Fibroblast of mammary gland (primary cell): Measurements from ENCODE around the gene P3H3.

Experiments used
- DNase-seq: peaks from one replicate; pipeline ENCODE4 v3.0.0-alpha.2; 2010; ENCODE audit warnings: low read depth
- H3K4me3 ChIP-seq: 2 replicates; pipeline ENCODE4 v1.5.1; 2011; ENCODE audit warnings: low read depth, mild to moderate bottlenecking, low read length, moderate library complexity; ENCODE audit not compliant: control insufficient read depth
- TF ChIP-seq, protein P1 (sequence below): conservative IDR thresholded peaks from 2 replicates; pipeline ENCODE4 v1.5.1; 2011; ENCODE audit warnings: low read depth, low read length, inconsistent platforms; ENCODE audit not compliant: control insufficient read depth, insufficient read depth

The P3H3 gene

DNA sequence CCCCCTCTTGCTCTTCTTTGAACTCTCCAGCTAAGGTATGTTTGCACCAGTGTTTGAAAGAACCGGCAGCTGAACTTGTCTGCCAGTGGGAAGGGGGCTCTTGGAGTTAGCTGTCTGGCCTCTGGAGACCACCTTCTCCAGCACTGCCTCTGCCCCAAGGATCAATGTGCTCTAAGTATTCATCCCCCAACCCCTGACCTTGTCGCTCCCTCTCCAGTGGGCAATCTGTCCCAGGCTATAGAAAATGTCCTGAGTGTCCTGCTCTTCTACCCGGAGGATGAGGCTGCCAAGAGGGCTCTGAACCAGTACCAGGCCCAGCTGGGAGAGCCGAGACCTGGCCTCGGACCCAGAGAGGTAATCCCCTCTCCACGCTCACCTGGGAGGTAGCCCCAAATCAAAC is 2.8 kb downstream of the P3H3 start:
- DNase-seq, result no peak
- TF ChIP-seq, protein P1, sequence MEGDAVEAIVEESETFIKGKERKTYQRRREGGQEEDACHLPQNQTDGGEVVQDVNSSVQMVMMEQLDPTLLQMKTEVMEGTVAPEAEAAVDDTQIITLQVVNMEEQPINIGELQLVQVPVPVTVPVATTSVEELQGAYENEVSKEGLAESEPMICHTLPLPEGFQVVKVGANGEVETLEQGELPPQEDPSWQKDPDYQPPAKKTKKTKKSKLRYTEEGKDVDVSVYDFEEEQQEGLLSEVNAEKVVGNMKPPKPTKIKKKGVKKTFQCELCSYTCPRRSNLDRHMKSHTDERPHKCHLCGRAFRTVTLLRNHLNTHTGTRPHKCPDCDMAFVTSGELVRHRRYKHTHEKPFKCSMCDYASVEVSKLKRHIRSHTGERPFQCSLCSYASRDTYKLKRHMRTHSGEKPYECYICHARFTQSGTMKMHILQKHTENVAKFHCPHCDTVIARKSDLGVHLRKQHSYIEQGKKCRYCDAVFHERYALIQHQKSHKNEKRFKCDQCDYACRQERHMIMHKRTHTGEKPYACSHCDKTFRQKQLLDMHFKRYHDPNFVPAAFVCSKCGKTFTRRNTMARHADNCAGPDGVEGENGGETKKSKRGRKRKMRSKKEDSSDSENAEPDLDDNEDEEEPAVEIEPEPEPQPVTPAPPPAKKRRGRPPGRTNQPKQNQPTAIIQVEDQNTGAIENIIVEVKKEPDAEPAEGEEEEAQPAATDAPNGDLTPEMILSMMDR, result no peak
- no peak overlapping the region for H3K4me3 ChIP-seq

DNA sequence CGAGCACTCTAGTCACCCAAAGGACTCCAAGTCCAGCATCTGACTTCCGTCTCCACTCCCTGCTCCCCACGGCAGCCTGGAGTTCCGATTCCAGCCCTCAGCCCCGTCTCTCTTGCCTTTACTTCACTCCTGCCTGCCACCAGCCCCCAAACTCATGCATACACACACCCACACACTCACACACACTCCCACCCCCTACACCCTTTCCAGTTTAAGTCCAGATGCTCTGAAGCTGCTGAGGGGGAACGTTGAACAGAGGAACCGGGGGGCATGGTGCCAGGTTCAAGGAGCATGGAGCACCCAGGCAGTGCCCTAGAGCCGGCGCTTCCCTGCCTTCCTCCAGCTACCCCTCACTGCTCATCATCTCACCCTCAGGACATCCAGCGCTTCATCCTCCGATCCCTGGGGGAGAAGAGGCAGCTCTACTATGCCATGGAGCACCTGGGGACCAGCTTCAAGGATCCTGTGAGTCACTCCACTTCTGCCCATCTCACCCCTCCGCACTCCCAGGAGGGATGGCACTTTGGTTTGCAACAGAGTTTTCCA is 3.3 kb downstream of the P3H3 start:
- DNase-seq, result no peak
- no peak overlapping the region for H3K4me3 ChIP-seq
- TF ChIP-seq, protein P1, result no peak

DNA sequence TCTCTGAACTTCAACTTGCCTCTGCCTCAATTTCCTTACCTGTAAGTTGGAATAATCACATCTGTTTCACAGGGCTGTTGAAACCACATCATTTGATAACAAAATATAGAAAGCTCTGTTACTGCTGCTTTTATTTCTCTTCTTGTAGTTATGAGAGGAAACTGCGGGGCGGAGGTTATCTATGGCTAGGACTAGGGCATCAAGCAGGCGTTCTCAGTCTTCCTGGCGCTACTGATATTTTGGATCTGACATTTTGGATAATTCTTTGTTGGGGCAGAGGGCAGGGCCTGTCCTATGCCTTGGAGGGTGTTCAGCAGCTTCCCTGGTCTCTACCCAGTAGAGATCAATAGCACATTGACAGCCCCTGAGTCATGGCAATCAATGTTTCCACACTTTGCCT is 3.9 kb downstream of the P3H3 start:
- H3K4me3 ChIP-seq, result no peak overlapping the region
- TF ChIP-seq, protein P1, result no peak
- no peak for DNase-seq

DNA sequence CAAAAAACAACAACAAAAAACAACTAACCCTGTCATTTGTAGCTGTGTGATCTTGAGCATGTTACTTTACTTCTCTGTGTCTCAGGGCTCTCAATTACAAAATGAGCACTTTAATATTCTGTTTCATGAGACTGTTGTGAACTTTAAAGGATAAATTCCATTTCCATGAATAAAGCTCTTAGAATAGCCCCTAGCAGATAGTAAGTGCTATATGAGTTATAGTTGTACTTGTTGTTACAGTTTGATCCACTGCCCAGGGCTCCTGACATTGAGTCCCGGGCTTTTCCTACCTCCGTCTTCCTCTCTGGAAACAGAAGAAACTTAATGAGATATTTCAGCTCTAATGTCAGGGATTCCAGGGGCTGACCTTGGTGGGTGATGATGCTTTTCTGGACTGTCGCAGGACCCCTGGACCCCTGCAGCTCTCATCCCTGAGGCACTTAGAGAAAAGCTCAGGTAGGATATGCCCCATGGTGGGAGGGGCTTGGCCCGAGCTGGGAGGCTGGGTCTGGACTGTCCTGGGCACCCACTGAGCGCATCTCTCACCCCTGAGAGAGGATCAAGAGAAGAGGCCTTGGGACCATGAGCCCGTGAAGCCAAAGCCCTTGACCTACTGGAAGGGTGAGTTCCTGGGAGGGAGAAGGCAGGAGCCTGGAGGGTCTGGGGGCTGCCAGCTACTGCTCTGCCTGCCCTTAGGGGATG is 5.1 kb downstream of the P3H3 start:
- H3K4me3 ChIP-seq, result no peak overlapping the region
- TF ChIP-seq, protein P1, result no peak
- no peak for DNase-seq

DNA sequence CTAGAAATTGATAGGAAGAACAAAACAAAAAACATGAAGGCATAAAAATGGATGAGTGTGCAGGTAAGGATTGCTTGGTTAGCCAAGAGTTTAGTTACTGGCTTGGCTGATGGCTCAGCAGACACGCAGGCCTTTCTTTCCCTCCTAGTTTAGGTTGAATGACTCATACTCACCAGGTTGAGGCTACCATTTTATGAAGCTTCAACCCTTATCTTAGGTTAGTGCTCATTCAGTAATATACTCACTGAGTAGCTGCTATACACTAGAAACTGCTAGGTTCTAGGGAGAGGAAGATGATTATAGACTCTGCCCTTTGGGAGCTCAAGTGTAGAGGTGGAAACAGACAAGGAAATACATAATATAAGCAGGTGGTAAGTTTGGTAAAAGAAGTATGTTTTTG is 6.0 kb downstream of the P3H3 start:
- TF ChIP-seq, protein P1, result no peak
- no peak overlapping the region for H3K4me3 ChIP-seq
- DNase-seq, result no peak

DNA sequence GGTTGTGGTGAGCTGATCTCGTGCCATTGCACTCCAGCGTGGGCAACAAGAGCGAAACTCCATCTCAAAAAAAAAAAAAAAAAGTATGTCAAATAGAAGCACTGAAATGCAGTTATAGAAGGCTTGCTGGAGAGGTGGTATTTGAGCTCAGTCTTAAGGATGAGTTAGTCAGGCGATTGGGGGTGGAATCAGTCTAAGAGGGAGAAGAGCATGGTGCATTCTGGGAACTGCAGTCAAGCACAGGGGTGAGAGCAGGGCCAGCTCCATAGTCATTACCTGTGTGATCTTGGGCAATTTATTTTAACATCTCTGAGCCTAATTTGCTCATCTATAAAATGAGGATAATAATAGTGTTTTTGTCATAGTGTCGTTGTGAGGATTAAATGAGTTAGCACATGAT is 6.7 kb downstream of the P3H3 start:
- H3K4me3 ChIP-seq, result no peak overlapping the region
- DNase-seq, result no peak
- TF ChIP-seq, protein P1, result no peak

DNA sequence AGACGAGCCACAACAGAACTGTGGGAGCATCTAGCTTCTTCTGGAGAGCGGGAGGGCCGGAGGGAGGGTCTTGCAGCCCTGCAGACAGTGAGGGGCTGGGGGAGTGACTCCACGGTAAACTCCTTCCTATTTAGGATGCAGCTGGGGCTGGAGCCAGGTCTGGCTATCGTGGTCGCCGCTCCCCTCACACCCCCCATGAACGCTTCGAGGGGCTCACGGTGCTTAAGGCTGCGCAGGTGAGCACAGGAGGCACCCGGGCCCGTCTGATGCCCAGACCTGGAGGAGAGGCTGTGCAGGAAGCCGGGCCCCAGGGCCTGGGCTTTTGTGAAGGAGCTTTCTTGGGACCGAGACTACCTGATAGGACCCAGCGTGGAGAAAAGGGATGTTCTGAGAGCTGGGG is 8.6 kb downstream of the P3H3 start:
- DNase-seq, result no peak
- no peak overlapping the region for H3K4me3 ChIP-seq
- TF ChIP-seq, protein P1, result no peak
